Erythroblast (primary cell): ENCODE results near the gene SERPINC1.

Experiments used
- GATA1 ChIP-seq: IDR thresholded peaks from 2 replicates; pipeline ENCODE4 v1.6.1; 2011; ENCODE audit warnings: low read depth, mild to moderate bottlenecking, control low read depth, low read length, moderate library complexity
- POLR2A ChIP-seq: IDR thresholded peaks from 2 replicates; pipeline ENCODE4 v1.6.1; 2011; ENCODE audit warnings: mild to moderate bottlenecking, low read length

DNA sequence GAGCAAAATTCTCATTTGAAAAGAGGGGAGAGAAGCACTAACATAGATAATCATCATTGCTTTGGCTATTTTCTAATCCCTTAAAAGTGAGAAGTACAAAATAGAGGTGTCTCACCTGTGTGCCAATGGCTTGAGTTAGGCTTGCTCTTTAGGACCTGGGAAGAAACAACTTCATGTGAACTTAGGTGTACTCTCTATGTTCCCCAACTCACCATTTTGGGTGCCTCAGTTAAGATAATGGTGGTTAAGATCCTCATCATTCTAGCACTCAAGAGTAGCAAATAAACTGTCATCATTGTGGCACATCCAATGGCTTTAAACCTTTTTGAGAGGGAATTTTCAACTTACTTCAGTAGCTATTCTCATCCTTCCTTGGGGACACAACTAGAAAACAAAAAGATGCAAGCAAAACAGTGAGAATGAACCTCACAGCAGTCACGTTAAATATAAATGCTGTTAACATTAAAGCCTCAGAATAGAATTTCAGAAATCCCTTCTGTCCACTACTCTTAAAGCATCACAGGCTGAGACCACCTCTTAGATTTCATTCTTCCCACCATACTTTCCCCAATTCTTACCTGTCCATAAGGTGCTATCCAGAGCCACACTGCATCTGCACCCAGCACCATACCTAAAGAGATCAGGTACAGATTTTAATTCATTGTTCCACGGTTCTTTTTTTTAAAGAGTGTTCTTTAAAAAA, 50.6 kb downstream of the SERPINC1 start:
- TF ChIP-seq POLR2A (no peak), GATA1 (no peak)
